IPS-20b (cell line): ENCODE data around the gene MRPS2.
A peak's percentile ranks its signal among the peaks of the same experiment; 100 is the strongest.
"Not testable (repeated sequence)": the region's sequence is repeated elsewhere in the genome, so short reads cannot be mapped to it uniquely, and the experiment has no call there.

Source experiments
- H3K27ac ChIP-seq: one replicate; pipeline ENCODE4 v1.5.1; 2013; ENCODE audit warnings: low read length
- H3K27me3 ChIP-seq: 2 replicates; pipeline ENCODE4 v1.6.1; 2013; ENCODE audit warnings: mild to moderate bottlenecking, low read length, inconsistent platforms; ENCODE audit not compliant: insufficient read depth
- H3K36me3 ChIP-seq: 2 replicates; pipeline ENCODE4 v1.6.1; 2013; ENCODE audit warnings: low read depth, mild to moderate bottlenecking, inconsistent platforms, low read length, moderate library complexity; ENCODE audit not compliant: insufficient read depth
- H3K4me1 ChIP-seq: 2 replicates; pipeline ENCODE4 v1.6.1; 2013; ENCODE audit warnings: mild to moderate bottlenecking, control low read depth, inconsistent platforms, low read length, moderate library complexity; ENCODE audit not compliant: insufficient read depth
- H3K4me3 ChIP-seq: 2 replicates; pipeline ENCODE4 v1.5.1; 2013; ENCODE audit warnings: mild to moderate bottlenecking, low read length, inconsistent platforms
- H3K9ac ChIP-seq: 2 replicates; pipeline ENCODE4 v1.6.1; 2013; ENCODE audit warnings: low read depth, mild to moderate bottlenecking, inconsistent platforms, low read length, moderate library complexity
- H3K9me3 ChIP-seq: 2 replicates; pipeline ENCODE4 v1.6.1; 2013; ENCODE audit warnings: mild to moderate bottlenecking, low read depth, low read length, inconsistent platforms; ENCODE audit not compliant: insufficient read depth

MRPS2 gene

GRCh38 chr9:135500525-135501260 is at the start of gene MRPS2:
TSS of gene MRPS2 (plus strand) at chr9:135500682. CDS start at chr9:135500711, 29 bp downstream.
- Histone ChIP-seq H3K27me3 (peaks cover 6% of the 10 kb centered on the region; the same call in 1 of the 2 replicates), H3K9ac (peak within 1 kb of the TSS; percentile 87), H3K27ac (peak within 1 kb of the TSS; percentile 65), H3K4me1 (peaks cover 8% of the 10 kb centered on the region; the same call in 1 of the 2 replicates), H3K4me3 (peak within 1 kb of the TSS; percentile 86), H3K36me3 (peaks cover 40% of the 10 kb centered on the region), H3K9me3 (no peaks in the 10 kb centered on the region)

GRCh38 chr9:135450956-135451355 is 49.5 kb upstream of the MRPS2 start:
- Histone ChIP-seq H3K27ac (no peak overlapping the region), H3K4me1 (no peaks in the 10 kb centered on the region), H3K9me3 (no peaks in the 10 kb centered on the region), H3K4me3 (no peak overlapping the region), H3K9ac (no peak overlapping the region), H3K27me3 (no peaks in the 10 kb centered on the region), H3K36me3 (no peaks in the 10 kb centered on the region)

- not testable (repeated sequence) for H3K9me3 ChIP-seq, H3K36me3 ChIP-seq, H3K9ac ChIP-seq
These were observed 48.6 kb upstream of the MRPS2 start for GRCh38 chr9:135451909-135452308.

GRCh38 chr9:135454737-135455136 is 45.7 kb upstream of the MRPS2 start:
- Histone ChIP-seq H3K4me3 (no peak overlapping the region), H3K36me3 (no peaks in the 10 kb centered on the region), H3K27me3 (no peaks in the 10 kb centered on the region), H3K4me1 (no peaks in the 10 kb centered on the region), H3K27ac (no peak overlapping the region), H3K9me3 (no peaks in the 10 kb centered on the region), H3K9ac (no peak overlapping the region)

More at GRCh38 chr9:135451909-135452308, 48.6 kb upstream of the MRPS2 start:
- H3K27ac ChIP-seq, H3K4me1 ChIP-seq, H3K4me3 ChIP-seq, H3K27me3 ChIP-seq: not testable (repeated sequence)

GRCh38 chr9:135455401-135456030 is 45.0 kb upstream of the MRPS2 start:
- no peak overlapping the region for H3K4me3 ChIP-seq
- H3K4me1 ChIP-seq = no peaks in the 10 kb centered on the region
- H3K27me3 ChIP-seq = no peaks in the 10 kb centered on the region
- no peaks in the 10 kb centered on the region for H3K36me3 ChIP-seq
- H3K9ac ChIP-seq = no peak overlapping the region
- H3K27ac ChIP-seq = no peak overlapping the region
- H3K9me3 ChIP-seq = no peaks in the 10 kb centered on the region

- Histone ChIP-seq H3K27ac (no peak overlapping the region), H3K36me3 (no peaks in the 10 kb centered on the region), H3K4me1 (no peaks in the 10 kb centered on the region), H3K9me3 (no peaks in the 10 kb centered on the region), H3K9ac (no peak overlapping the region), H3K4me3 (no peak overlapping the region), H3K27me3 (no peaks in the 10 kb centered on the region)
These were observed 43.9 kb upstream of the MRPS2 start for GRCh38 chr9:135456436-135457104.

- H3K9me3 ChIP-seq, H3K9ac ChIP-seq, H3K27me3 ChIP-seq, H3K4me3 ChIP-seq, H3K36me3 ChIP-seq, H3K4me1 ChIP-seq, H3K27ac ChIP-seq: not testable (repeated sequence)
These were observed 42.0 kb upstream of the MRPS2 start for GRCh38 chr9:135458478-135458877.

GRCh38 chr9:135461936-135462335 is 38.5 kb upstream of the MRPS2 start:
- Histone ChIP-seq H3K9me3 (no peaks in the 10 kb centered on the region), H3K36me3 (no peaks in the 10 kb centered on the region), H3K27me3 (no peaks in the 10 kb centered on the region), H3K4me3 (no peak overlapping the region), H3K9ac (no peak overlapping the region), H3K4me1 (no peaks in the 10 kb centered on the region; the same call in 1 of the 2 replicates), H3K27ac (no peak overlapping the region)

GRCh38 chr9:135463140-135463539 is 37.3 kb upstream of the MRPS2 start:
- no peak overlapping the region for H3K9ac ChIP-seq
- H3K4me1 ChIP-seq = no peaks in the 10 kb centered on the region; the same call in 1 of the 2 replicates
- no peak overlapping the region for H3K27ac ChIP-seq
- no peak overlapping the region for H3K4me3 ChIP-seq
- H3K9me3 ChIP-seq = no peaks in the 10 kb centered on the region
- no peaks in the 10 kb centered on the region for H3K36me3 ChIP-seq
- no peaks in the 10 kb centered on the region for H3K27me3 ChIP-seq

- no peaks in the 10 kb centered on the region for H3K9me3 ChIP-seq
- no peaks in the 10 kb centered on the region; the same call in 1 of the 2 replicates for H3K4me1 ChIP-seq
- H3K27ac ChIP-seq = no peak overlapping the region
- no peaks in the 10 kb centered on the region for H3K36me3 ChIP-seq
- no peaks in the 10 kb centered on the region for H3K27me3 ChIP-seq
- H3K9ac ChIP-seq = no peak overlapping the region
- no peak overlapping the region for H3K4me3 ChIP-seq
These were observed 36.3 kb upstream of the MRPS2 start for GRCh38 chr9:135464181-135464580.

GRCh38 chr9:135468854-135469521 is 31.5 kb upstream of the MRPS2 start:
- Histone ChIP-seq H3K36me3 (no peaks in the 10 kb centered on the region), H3K9me3 (no peaks in the 10 kb centered on the region), H3K27me3 (no peaks in the 10 kb centered on the region), H3K27ac (no peak overlapping the region), H3K4me1 (peaks cover 4% of the 10 kb centered on the region; the same call in 1 of the 2 replicates), H3K9ac (no peak overlapping the region), H3K4me3 (no peak overlapping the region)
